B cell (primary cell): ENCODE measurements around the gene STK24.

Experiments
- CTCF ChIP-seq: fragments of 200-600 bp; IDR thresholded peaks from one replicate; pipeline ENCODE4 v1.8.0; 2022; ENCODE audit warnings: antibody characterized with exemption, mild to moderate bottlenecking
- EZH2 ChIP-seq: IDR thresholded peaks from 2 replicates; pipeline ENCODE4 v1.6.1; 2012; ENCODE audit warnings: borderline replicate concordance, low read depth, mild to moderate bottlenecking, moderate library complexity, low read length; ENCODE audit not compliant: insufficient read depth, poor library complexity, severe bottlenecking

DNA sequence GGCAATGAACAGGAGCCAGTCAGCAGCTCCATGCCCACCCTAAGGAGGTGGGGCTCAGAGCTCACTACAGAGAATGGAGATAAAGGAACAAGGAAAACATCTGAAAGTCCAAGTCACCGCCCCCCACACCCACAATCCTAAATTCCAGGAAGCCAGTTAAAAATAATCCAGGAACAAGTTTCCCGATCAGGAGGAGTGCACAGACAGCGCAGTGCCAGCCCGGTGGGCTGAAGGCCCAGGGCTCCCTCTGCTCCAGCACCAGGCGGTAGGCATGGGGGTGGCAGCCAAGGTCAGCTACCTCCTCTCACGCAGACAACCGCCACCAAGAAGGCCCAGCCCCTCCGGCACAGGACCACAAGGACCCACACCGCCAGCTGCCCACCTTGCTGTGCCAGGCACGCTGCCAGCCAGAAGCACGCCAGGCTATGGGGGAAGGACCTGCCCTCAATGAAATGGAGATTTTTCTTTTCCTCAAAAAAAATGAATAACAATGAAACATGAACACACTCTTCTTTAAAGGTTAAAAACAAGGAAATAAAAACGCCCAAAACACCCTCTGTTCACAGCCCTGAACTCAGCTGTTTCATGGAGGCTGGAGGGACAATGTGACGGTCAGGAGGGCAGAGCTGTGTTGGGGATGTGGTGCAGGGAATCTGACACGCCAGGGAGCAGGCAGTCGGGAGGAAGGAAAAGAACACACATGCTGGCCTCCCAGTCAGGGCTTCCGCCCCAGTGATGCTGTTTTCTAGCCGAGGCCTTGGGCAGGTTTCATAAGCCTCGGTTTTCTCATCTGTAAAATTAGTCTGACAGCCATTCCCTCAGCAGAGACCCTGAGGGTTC is 11.0 kb downstream of the STK24 start:
- TF ChIP-seq CTCF (no peak), EZH2 (no peak)
